ENCODE results near the gene MCFD2. TPM values are rescaled to one million over a fixed set of nuclear protein-coding genes. Genes with fewer than 3 reads are reported as not detected.
A peak's percentile ranks its signal among the peaks of the same experiment; 100 is the strongest.
"Not testable (repeated sequence)": the region's sequence is repeated elsewhere in the genome, so short reads cannot be mapped to it uniquely, and the experiment has no call there.

Gene MCFD2
- total RNA-seq, 3 donors from 2014 or later (not counting 1 experiment from before 2014, with no cell fraction given): 24.5 to 38.4 (median 34.8) TPM

DNA sequence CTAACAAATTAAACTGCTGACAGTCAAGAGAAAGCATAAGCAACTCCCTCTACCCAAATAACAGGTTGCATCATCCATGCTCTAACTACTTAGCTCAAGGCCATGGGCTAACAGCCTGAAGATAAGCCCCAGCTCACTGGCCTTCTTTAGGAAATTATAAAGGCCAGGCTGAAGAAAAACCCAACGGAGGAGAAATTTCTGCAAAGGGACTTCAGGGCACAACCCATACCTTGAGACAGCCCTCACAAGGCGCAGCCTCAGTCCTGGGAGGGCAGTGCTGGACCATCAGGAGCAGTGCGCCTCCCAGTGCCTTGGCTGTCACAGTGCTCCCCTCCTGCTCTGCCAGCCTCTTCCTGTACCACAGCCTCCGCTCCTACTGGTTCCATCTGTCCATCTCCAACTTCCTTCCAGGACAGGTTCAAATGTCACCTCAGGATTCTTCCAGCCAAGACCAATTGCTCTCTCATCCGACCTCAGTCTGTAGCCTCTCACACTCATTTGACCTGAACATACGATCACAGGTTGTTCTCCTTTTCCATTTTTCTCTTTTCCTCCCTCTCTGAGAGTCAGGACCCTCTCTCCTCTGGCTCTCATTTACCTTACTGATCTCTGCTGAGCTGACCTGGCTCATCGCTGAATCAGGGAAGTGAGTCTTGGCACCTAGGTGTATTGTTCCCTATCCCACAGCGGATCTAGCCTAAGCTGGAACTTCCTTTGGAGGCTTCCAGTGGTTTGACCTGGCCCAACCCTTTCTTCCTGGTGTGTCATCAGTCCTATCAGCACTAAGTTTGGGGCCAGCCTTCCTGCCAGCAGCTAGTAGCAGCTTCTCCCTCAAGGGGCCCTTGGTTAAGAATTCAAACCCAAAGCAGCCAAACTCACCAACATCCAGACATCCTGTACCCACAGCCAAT, 1.9 kb downstream of the MCFD2 start:
- H3K27me3 ChIP-seq (ENCODE audit: control insufficient read depth, insufficient read depth, low read length): no peaks in the 10 kb centered on the region
- H3K36me3 Mint-ChIP-seq: no peaks in the 10 kb centered on the region
- peaks cover 39 to 50% of the 10 kb centered on the region in 2 donors for H3K4me1 Mint-ChIP-seq
- H3K27me3 Mint-ChIP-seq (ENCODE audit: low read depth in 2 of 2): no peaks in the 10 kb centered on the region
- WGBS (ENCODE audit: insufficient coverage): 88% methylated on average over 8 of the region's 8 CpGs
- no peak overlapping the region for H3K27ac ChIP-seq (ENCODE audit: low read length)
- no peaks in the 10 kb centered on the region for H3K9me3 Mint-ChIP-seq
- no peak for ATAC-seq
- H3K27ac Mint-ChIP-seq: peak overlapping the region; percentile 25 to 35
- no peak overlapping the region for H3K4me3 ChIP-seq (ENCODE audit: low read length)
- intact Hi-C loops (cut with micrococcal nuclease): no loop called here
- peaks cover 10% of the 10 kb centered on the region for H3K36me3 ChIP-seq (ENCODE audit: control insufficient read depth, insufficient read depth, low read length)
- H3K4me1 ChIP-seq (ENCODE audit: control insufficient read depth, insufficient read depth, low read length): peaks cover 27% of the 10 kb centered on the region
- peak overlapping the region; percentile 92 for H3K4me3 Mint-ChIP-seq
- TF ChIP-seq, protein P1, sequence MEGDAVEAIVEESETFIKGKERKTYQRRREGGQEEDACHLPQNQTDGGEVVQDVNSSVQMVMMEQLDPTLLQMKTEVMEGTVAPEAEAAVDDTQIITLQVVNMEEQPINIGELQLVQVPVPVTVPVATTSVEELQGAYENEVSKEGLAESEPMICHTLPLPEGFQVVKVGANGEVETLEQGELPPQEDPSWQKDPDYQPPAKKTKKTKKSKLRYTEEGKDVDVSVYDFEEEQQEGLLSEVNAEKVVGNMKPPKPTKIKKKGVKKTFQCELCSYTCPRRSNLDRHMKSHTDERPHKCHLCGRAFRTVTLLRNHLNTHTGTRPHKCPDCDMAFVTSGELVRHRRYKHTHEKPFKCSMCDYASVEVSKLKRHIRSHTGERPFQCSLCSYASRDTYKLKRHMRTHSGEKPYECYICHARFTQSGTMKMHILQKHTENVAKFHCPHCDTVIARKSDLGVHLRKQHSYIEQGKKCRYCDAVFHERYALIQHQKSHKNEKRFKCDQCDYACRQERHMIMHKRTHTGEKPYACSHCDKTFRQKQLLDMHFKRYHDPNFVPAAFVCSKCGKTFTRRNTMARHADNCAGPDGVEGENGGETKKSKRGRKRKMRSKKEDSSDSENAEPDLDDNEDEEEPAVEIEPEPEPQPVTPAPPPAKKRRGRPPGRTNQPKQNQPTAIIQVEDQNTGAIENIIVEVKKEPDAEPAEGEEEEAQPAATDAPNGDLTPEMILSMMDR (IDR thresholded peaks at IDR 0.05): no peak
- H3K9me3 ChIP-seq (ENCODE audit: control insufficient read depth, insufficient read depth, low read length): no peaks in the 10 kb centered on the region
- DNase-seq: no peak

DNA sequence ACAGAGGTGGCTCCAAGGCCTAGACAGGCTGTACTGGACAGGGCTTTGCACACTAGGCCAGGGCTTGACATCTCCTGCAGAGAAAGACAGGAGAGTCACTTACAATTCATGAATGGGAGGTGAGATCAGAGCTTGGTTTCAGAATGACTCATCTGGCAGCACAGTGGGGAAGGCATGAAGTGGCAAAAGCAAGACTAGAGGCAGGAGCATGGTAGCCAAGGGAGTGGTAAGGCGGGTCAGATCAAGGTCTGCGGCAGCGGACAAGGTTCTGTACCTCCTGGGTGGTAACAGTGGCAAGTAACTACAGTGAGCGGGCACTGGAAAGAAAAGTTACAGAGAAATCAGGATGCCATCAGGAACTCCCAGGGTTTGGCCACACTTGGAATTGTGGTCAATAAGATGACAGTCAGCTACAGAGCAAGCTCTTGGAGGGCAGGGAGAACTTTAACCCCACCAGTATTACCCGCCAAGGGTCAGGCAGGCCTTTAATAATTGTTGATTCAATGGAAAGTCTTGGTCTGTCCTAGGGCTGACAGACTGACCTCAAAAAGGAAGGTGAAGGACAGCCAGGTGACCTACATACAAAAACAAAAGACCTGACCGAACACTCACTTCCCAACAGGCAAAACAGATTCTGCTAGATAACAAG, 5.7 kb downstream of the MCFD2 start:
- Histone ChIP-seq H3K4me3 (ENCODE audit: low read length) (no peak overlapping the region), H3K27ac (ENCODE audit: low read length) (no peak overlapping the region), H3K9me3 (ENCODE audit: control insufficient read depth, insufficient read depth, low read length) (no peaks in the 10 kb centered on the region), H3K36me3 (ENCODE audit: control insufficient read depth, insufficient read depth, low read length) (peaks cover 41% of the 10 kb centered on the region), H3K4me1 (ENCODE audit: control insufficient read depth, insufficient read depth, low read length) (peaks cover 10% of the 10 kb centered on the region), H3K27me3 (ENCODE audit: control insufficient read depth, insufficient read depth, low read length) (no peaks in the 10 kb centered on the region)
- Mint-ChIP-seq H3K36me3 (peaks cover 7% of the 10 kb centered on the region), H3K27ac (peak overlapping the region in 1 of 2 donors; percentile 20), H3K4me3 (no peak overlapping the region), H3K27me3 (ENCODE audit: low read depth in 2 of 2) (no peaks in the 10 kb centered on the region), H3K4me1 (peaks cover 27 to 30% of the 10 kb centered on the region in 2 donors), H3K9me3 (no peaks in the 10 kb centered on the region)
- TF ChIP-seq, protein P1 (IDR thresholded peaks at IDR 0.05): no peak
- WGBS (ENCODE audit: insufficient coverage): 74% methylated on average over 6 of the region's 6 CpGs
- ATAC-seq (no peak), DNase-seq (no peak)
- intact Hi-C loops (cut with micrococcal nuclease): no loop called here

- WGBS (ENCODE audit: insufficient coverage): 90% methylated on average over 4 of the region's 4 CpGs
- peaks cover 41% of the 10 kb centered on the region for H3K36me3 ChIP-seq (ENCODE audit: control insufficient read depth, insufficient read depth, low read length)
These were observed 6.5 kb downstream of the MCFD2 start for GRCh38 chr2:46909150-46909549.

DNA sequence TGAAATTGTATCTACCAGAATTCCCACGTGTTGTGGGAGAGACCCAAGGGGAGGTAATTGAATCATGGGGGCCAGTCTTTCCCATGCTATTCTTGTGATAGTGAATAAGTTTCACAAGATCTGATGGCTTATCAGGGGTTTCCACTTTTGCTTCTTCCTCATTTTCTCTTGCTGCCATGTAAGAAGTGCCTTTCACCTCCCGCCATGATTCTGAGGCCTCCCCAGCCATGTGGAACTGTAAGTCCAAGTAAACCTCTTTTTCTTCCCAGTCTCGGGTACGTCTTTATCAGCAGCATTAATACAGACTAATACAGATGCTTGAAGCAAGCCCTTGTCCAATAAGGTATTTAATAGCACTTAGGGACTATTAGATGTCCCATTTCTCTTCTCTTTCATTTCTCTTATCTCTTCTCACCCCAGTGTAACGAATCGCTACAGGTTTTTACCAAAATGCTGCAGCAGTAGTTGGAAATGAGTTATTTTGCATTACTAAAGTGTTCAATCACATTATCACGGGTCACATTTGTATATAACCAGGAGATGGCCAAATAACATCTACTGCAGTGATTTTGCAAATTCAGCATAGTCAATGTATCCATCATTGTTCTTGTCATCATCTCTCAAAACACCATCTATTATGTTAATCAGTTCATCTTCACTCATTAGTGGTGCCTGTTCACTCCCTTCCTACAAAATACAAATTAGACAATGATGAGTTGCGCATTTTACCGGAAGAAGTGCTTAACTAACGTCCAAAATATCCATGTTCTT, 10.5 kb downstream of the MCFD2 start:
- H3K4me1 ChIP-seq (ENCODE audit: control insufficient read depth, insufficient read depth, low read length); intact Hi-C loops (cut with micrococcal nuclease); DNase-seq; ATAC-seq; H3K27ac ChIP-seq (ENCODE audit: low read length); H3K27me3 Mint-ChIP-seq (ENCODE audit: low read depth in 2 of 2); H3K4me3 ChIP-seq (ENCODE audit: low read length); H3K9me3 Mint-ChIP-seq; H3K27me3 ChIP-seq (ENCODE audit: control insufficient read depth, insufficient read depth, low read length); H3K9me3 ChIP-seq (ENCODE audit: control insufficient read depth, insufficient read depth, low read length); H3K36me3 Mint-ChIP-seq; H3K27ac Mint-ChIP-seq; H3K4me3 Mint-ChIP-seq: not testable (repeated sequence)
- peaks cover 44% of the 10 kb centered on the region for H3K36me3 ChIP-seq (ENCODE audit: control insufficient read depth, insufficient read depth, low read length)
- peaks cover 8 to 11% of the 10 kb centered on the region in 2 donors for H3K4me1 Mint-ChIP-seq
- 99% methylated on average over 5 of the region's 10 CpGs for WGBS (ENCODE audit: insufficient coverage)

More at GRCh38 chr2:46909150-46909549, 6.5 kb downstream of the MCFD2 start:
- ATAC-seq (no peak), DNase-seq (no peak)
- Mint-ChIP-seq H3K27me3 (ENCODE audit: low read depth in 2 of 2) (no peaks in the 10 kb centered on the region), H3K4me1 (peaks cover 19 to 22% of the 10 kb centered on the region in 2 donors), H3K36me3 (peaks cover 7% of the 10 kb centered on the region), H3K27ac (peak overlapping the region in 1 of 2 donors; percentile 20), H3K9me3 (no peaks in the 10 kb centered on the region), H3K4me3 (no peak overlapping the region)
- Histone ChIP-seq H3K27me3 (ENCODE audit: control insufficient read depth, insufficient read depth, low read length) (no peaks in the 10 kb centered on the region), H3K4me3 (ENCODE audit: low read length) (no peak overlapping the region), H3K9me3 (ENCODE audit: control insufficient read depth, insufficient read depth, low read length) (no peaks in the 10 kb centered on the region), H3K27ac (ENCODE audit: low read length) (no peak overlapping the region), H3K4me1 (ENCODE audit: control insufficient read depth, insufficient read depth, low read length) (peaks cover 3% of the 10 kb centered on the region)
- intact Hi-C loops (cut with micrococcal nuclease): no loop called here
- TF ChIP-seq, protein P1 (IDR thresholded peaks at IDR 0.05): no peak

DNA sequence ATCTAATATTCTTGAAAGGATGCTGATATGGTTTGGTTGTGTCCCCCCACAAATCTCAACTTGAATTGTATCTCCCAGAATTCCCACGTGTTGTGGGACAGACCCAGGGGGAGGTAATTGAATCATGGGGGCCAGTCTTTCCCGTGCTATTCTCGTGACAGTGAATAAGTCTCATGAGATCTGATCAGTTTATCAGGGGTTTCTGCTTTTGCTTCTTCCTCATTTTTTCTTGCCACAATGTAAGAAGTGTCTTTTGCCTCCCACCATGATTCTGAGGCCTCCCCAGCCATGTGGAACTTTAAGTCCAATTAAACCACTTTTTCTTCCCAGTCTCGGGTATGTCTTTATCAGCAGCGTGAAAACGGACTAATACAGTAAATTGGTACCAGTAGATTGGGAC, 12.6 kb downstream of the MCFD2 start:
- H3K4me3 ChIP-seq (ENCODE audit: low read length); H3K9me3 Mint-ChIP-seq; intact Hi-C loops (cut with micrococcal nuclease); H3K4me3 Mint-ChIP-seq; H3K9me3 ChIP-seq (ENCODE audit: control insufficient read depth, insufficient read depth, low read length); H3K27ac ChIP-seq (ENCODE audit: low read length); ATAC-seq; H3K4me1 ChIP-seq (ENCODE audit: control insufficient read depth, insufficient read depth, low read length); H3K4me1 Mint-ChIP-seq; H3K27me3 ChIP-seq (ENCODE audit: control insufficient read depth, insufficient read depth, low read length); H3K27me3 Mint-ChIP-seq (ENCODE audit: low read depth in 2 of 2); H3K36me3 Mint-ChIP-seq; DNase-seq: not testable (repeated sequence)
- 60% methylated on average over 6 of the region's 6 CpGs for WGBS (ENCODE audit: insufficient coverage)
- peaks cover 29% of the 10 kb centered on the region for H3K36me3 ChIP-seq (ENCODE audit: control insufficient read depth, insufficient read depth, low read length)
- H3K27ac Mint-ChIP-seq: peak overlapping the region in 1 of 2 donors; percentile 28
